Measurements from ENCODE around the gene MLLT6.

The MLLT6 gene

GRCh38 chr17:38729368-38729885 lies 24.4 kb downstream of the MLLT6 start:
- DNase-seq = no peak

GRCh38 chr17:38729886-38730525 lies 24.9 kb downstream of the MLLT6 start, which contains the start of gene CISD3:
Gene CISD3 (plus strand): TSS chr17:38730341. CDS start chr17:38730359, 18 bp downstream.
- DNase-seq = peak; percentile 93

DNA sequence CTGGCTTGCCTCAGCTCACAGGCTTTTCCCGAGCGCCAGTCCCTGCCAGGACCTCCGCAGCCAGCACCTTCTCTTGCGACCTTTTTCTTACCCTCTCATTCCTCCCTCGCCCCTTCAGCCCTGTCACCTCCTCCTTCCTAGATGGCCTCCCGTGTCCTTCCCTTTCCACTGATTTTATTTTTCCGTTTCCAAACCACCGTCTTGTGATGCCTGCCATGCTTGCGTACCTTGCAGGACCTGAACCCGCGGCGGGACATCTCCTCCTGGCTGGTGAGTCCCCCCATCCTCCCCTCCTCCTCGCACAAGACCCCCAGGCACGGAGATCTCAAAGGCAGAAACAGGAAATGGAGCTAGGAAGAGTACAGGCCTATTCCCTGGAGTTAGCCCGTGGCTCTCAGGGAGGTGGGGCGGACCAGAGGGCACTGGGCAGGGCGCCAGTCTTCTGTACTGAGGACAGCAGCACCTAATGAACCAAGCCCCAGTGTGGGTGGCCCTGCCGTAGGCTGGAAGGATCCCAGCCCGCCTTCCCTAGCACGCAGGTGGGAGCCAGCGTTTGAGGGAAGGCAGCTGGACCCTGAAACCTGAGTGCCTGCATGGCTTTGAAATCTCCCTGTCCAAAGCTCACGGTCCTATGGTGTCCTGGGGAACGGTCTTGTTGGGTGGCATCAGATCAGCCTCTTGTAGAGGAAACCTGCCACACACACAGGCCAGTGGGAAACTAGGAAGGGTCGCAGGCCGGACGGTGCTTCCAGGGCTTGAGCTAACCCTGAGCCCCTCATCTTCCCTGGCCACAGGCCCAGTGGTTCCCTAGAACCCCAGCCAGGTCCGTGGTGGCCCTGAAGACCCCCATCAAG lies 25.7 kb downstream of the MLLT6 start:
- peak; percentile 37 for DNase-seq

DNA sequence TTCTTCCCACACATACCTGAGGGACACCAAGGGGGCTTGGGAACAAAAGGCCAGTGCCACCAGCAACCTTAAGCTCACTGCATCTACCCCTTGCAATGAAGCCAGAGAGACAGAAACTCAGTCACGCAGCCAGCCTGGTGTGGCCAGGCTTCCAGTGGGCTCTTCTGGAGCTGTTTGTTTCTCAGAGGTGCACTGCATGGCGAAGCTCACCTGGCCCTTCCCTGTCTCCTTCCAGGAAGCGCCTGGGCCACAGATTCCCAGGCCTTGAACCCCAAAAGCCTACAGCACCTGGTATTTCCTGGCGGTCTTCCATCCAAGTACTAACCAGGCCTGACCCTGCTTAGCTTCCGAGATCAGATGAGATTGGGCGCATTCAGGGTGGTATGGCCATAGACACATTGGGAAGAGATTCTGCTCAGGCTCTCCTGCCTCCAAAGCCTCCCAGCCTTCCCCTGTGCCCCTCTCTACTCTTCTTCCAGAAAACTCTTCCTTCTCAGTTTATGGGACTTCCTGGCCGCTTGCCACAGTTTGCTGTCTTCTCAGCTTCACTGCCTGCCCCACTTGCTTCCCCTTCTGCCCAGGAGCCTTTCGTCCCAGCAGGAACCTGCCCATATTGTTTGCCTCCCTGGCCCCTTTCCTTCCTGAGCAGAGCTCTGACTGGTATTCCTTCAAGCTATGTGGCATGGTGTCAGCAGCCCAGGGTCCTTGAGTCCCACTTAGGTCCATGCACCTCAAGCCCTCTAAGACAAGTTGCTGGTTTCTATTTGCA lies 26.6 kb downstream of the MLLT6 start:
- no peak for DNase-seq

DNA sequence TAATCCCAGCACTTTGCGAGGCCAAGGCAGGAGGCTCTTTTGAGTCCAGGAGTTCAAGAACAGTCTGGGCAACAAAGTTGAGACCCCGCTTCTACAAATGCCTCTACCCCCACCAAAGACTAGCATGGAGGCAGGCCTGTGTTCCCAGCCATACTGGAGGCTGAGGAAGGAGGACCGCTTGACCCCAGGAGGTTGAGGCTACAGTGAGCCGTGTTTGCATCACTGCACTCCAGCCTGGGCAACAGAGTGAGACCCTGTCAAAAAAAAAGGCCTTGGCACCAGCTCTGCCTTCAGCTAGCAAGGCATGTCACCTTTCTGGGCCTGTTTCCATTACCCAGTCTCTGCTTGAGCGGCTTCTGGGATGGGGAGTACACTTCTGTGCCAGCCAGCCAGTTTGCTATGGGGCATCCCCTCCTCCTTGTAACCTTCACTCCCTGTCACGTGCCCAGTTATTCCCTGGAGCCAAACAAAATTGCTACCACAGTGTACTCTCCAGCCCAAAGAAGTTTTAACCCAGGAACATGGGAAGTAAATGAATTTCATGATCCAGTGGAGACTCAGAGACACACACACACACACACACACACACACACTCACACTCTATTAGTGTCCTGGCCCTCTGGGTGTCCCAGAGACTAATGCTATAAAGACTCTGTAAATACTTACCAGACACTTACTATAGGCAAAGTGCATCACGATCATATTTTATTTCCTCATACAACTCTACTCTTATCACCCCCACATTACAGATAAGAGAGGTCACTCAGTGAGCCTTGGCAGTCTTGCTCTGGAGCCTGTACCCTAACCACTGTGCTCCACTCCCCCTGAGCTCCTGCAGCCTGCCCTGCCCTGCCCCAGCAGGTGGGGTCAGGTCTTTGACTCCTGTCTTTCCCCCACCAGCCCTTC lies 27.6 kb downstream of the MLLT6 start:
- DNase-seq = no peak

GRCh38 chr17:38733282-38733981 lies 28.4 kb downstream of the MLLT6 start:
- DNase-seq = no peak

- peak; percentile 43 for DNase-seq
These were observed 29.2 kb downstream of the MLLT6 start for GRCh38 chr17:38733982-38734973.

DNA sequence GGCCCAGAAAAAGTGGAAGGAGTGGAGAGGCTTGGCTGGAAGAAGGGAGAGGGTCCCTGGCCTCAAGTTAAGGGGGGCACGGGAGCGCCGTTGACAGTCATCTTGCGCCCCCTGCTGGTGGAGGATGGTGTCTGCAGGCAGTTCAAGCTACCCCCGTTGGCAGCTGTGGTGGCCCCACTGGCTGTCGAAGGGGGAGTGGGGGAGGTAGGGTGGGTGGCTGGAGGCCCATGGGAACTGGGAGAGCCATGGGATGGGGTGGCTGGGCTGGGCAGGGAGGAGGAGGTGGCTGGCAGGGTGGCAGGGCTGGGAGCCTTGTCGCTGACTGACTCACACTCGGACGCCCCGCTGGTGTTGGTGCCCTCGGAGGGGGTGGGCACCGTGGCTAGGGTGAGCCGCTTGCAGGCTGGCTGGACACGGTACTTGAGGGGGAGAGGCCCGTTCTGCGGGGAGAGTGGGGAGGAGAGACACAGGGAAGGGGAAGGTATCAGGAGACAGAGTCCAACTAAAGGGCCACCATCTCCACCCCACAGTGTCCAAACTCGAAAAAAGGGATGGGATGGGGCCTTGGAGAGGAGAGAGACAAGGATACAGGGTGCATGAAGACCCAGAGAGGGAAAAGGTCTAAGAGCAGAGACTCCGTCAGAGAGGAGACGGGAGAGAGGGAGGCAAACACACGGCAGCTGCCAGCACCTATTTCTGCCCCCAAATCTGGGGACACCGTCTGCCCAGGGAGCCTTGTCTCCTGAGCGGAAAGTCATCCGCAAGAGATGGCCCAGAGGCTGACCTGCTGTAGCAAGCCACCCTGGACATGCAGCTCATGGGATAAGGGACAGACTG lies 30.3 kb downstream of the MLLT6 start:
- peak; percentile 77 for DNase-seq

- no peak for DNase-seq
These were observed 33.1 kb downstream of the MLLT6 start for GRCh38 chr17:38738007-38738662.

DNA sequence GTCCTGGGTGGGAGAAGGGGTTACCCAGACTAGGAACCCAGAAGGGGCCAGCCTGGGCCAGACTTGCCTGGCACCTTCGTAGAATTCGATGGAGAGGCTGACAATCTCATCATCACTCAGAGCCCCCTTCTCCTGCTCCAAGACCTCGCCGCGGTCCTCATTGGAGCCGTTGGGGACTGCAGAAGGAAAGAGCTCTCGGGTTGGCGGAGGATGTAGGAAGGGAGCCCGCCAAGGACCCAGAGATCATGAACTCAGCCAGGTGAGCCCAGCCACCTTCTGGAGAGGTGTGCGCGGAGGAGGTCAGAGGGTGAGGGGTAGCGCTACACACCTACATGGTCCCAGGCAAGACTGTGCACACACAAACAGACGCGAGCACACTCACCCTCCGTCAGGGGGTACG lies 33.6 kb downstream of the MLLT6 start:
- no peak for DNase-seq

GRCh38 chr17:38739305-38739704 lies 34.2 kb downstream of the MLLT6 start:
- no peak for DNase-seq

DNA sequence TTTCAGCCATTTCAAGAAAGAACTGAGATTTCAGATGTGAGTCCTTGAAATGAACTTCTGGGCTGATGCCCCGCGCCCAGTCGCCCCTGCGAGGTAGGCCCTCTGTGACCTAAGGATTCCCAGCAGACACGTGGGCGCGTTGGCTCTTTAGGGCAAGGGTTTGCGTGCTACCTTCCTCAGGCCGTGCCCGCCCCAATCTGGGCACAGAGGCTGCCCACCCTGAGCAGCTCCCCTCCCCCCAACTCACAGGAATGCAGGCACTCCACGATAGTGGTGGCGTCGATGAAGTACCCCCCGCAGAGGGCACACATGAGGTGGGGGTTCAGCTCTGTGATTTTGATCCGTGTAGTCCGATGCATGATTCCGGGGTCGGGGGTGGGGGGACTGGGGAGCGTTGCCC lies 35.0 kb downstream of the MLLT6 start:
- DNase-seq = no peak

DNA sequence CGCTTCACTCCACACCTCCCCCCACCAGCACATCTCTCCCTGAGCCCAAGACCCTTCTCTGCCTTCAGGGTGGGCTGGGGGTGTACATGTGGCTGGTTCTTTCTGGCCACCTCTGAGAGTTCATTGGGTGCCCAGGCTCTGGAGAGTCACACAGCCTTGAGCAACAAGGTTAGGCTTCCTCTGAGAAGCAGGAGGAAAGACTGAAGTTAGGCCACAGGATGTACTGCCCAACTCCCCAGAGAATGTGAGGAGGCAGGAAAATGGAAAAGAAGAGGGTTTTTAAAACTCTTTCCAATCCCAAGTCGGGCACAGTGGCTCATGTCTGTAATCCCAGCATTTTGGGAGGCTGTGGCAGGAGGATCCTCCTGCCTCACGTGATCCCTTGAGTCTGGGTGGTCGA lies 35.7 kb downstream of the MLLT6 start:
- no peak for DNase-seq

DNA sequence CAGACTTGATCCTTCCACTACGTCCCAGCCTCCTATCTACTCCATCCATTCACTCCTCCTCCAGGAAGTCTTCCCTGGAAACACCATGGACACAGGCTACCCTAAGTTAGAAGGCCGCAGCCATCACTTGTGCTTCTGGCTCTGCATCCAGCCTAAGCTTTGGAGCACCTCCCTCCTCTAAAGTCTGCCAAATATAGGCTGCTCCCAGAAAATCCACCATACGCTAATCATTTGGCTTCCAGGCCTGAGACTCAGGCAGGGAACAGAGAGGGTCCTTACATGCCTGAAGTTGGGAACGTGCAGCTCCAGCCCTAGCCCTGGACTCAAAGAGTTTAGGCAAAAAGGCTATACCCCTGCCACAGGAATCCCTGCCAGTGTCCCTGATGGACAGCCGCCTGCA lies 36.4 kb downstream of the MLLT6 start:
- no peak for DNase-seq

- DNase-seq = no peak
These were observed 36.9 kb downstream of the MLLT6 start for GRCh38 chr17:38741921-38742410.

GRCh38 chr17:38742411-38743308 lies 37.6 kb downstream of the MLLT6 start:
- DNase-seq = peak; percentile 29

- no peak for DNase-seq
These were observed 38.6 kb downstream of the MLLT6 start for GRCh38 chr17:38743556-38744171.

Measured in activated CD4-positive, alpha-beta T cell treated with anti-CD3 and anti-CD28 coated beads, Interleukin-2, Interleukin-6, amounts not matched to agents 100 ng/mL and 50 ng/mL, durations not matched to agents 16 hours and 8 hours (primary cell).